ENCODE data around the gene IPCEF1. TPM values are rescaled to one million over a fixed set of nuclear protein-coding genes. Genes with fewer than 3 reads are reported as not detected.

The IPCEF1 gene
- total RNA-seq, 1 donor = 0.36 TPM

DNA sequence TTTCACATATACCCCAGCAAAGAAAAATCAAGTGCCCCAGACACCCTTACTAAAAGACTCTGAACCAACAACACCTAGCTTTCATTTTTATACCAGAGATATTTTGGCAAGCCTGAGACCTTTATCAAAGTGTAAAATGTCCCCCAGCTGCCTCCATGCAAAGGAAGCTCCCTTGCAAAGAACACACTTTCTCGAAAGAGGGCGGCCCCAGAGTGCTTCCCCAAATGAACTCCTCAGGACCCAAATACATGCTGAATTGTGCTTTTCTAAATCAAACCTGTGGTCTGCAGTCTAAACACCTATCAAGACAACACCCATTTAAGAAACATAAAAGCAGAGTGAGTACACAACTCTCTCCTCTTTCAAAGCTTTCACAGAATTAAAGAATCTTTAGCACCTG is 490 bp downstream of the IPCEF1 start:
- no peaks in the 10 kb centered on the region for H3K79me2 ChIP-seq (ENCODE audit: insufficient read depth, low read length)
- no peaks in the 10 kb centered on the region for H3K4me1 ChIP-seq (ENCODE audit: insufficient read depth, low read length)
- TF ChIP-seq, protein P1, sequence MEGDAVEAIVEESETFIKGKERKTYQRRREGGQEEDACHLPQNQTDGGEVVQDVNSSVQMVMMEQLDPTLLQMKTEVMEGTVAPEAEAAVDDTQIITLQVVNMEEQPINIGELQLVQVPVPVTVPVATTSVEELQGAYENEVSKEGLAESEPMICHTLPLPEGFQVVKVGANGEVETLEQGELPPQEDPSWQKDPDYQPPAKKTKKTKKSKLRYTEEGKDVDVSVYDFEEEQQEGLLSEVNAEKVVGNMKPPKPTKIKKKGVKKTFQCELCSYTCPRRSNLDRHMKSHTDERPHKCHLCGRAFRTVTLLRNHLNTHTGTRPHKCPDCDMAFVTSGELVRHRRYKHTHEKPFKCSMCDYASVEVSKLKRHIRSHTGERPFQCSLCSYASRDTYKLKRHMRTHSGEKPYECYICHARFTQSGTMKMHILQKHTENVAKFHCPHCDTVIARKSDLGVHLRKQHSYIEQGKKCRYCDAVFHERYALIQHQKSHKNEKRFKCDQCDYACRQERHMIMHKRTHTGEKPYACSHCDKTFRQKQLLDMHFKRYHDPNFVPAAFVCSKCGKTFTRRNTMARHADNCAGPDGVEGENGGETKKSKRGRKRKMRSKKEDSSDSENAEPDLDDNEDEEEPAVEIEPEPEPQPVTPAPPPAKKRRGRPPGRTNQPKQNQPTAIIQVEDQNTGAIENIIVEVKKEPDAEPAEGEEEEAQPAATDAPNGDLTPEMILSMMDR (IDR thresholded peaks at IDR 0.05; ENCODE audit: extremely low read depth, low read depth, low read length) = no peak
- no peaks in the 10 kb centered on the region for H4K20me1 ChIP-seq (ENCODE audit: insufficient read depth, low read length)
- DNase-seq (ENCODE audit: insufficient read length, low spot score, missing footprints) = no peak
- no peaks in the 10 kb centered on the region for H3K27me3 ChIP-seq (ENCODE audit: insufficient read depth, low read length)
- H3K27ac ChIP-seq (ENCODE audit: low read depth, low read length) = no peak overlapping the region
- no peak overlapping the region for H2AFZ ChIP-seq (ENCODE audit: low read length)
- no peak overlapping the region for H3K4me3 ChIP-seq (ENCODE audit: insufficient read depth, low read length)
- H3K36me3 ChIP-seq (ENCODE audit: insufficient read depth, low read length) = no peaks in the 10 kb centered on the region
- no peak overlapping the region for H3K4me2 ChIP-seq (ENCODE audit: insufficient read depth, low read length)
- no peaks in the 10 kb centered on the region for H3K9me3 ChIP-seq (ENCODE audit: low read depth, low read length)

DNA sequence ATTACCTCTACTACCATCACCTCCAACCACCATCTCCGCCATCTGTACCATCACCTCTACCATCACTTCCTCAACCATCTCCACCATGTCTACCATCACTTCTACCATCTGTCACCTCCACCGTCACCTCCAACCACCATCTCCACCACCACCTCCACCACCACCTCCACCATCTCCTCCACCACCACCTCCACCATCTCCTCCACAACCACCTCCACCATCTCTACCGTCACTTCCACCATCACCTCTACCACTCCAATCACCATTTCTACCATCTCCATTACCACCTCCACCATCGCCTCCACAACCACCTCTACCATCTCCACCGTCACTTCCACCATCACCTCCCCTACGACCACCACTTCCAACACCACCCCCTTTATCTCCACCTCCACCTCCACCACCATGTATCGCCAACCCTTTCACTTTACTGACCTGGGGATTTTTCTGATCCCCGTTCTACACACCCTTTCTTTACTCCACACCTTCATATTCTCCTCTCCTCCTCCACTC is 2.3 kb downstream of the IPCEF1 start:
- Histone ChIP-seq H2AFZ (ENCODE audit: low read length) (no peak overlapping the region), H3K4me1 (ENCODE audit: insufficient read depth, low read length) (no peaks in the 10 kb centered on the region), H3K4me3 (ENCODE audit: insufficient read depth, low read length) (no peak overlapping the region), H3K36me3 (ENCODE audit: insufficient read depth, low read length) (no peaks in the 10 kb centered on the region), H3K4me2 (ENCODE audit: insufficient read depth, low read length) (no peak overlapping the region), H3K27me3 (ENCODE audit: insufficient read depth, low read length) (no peaks in the 10 kb centered on the region), H3K79me2 (ENCODE audit: insufficient read depth, low read length) (no peaks in the 10 kb centered on the region), H4K20me1 (ENCODE audit: insufficient read depth, low read length) (no peaks in the 10 kb centered on the region), H3K9me3 (ENCODE audit: low read depth, low read length) (no peaks in the 10 kb centered on the region), H3K27ac (ENCODE audit: low read depth, low read length) (no peak overlapping the region)
- TF ChIP-seq, protein P1 (IDR thresholded peaks at IDR 0.05; ENCODE audit: extremely low read depth, low read depth, low read length) = no peak
- no peak for DNase-seq (ENCODE audit: insufficient read length, low spot score, missing footprints)

GRCh38 chr6:154353626-154354025 is 3.0 kb downstream of the IPCEF1 start:
- H3K4me3 ChIP-seq (ENCODE audit: insufficient read depth, low read length) = no peak overlapping the region
- no peak overlapping the region for H2AFZ ChIP-seq (ENCODE audit: low read length)
- no peak overlapping the region for H3K27ac ChIP-seq (ENCODE audit: low read depth, low read length)
- H3K4me1 ChIP-seq (ENCODE audit: insufficient read depth, low read length) = no peaks in the 10 kb centered on the region
- no peak overlapping the region for H3K4me2 ChIP-seq (ENCODE audit: insufficient read depth, low read length)
- H3K9me3 ChIP-seq (ENCODE audit: low read depth, low read length) = no peaks in the 10 kb centered on the region
- H3K36me3 ChIP-seq (ENCODE audit: insufficient read depth, low read length) = no peaks in the 10 kb centered on the region
- no peaks in the 10 kb centered on the region for H3K79me2 ChIP-seq (ENCODE audit: insufficient read depth, low read length)
- TF ChIP-seq, protein P1 (IDR thresholded peaks at IDR 0.05; ENCODE audit: extremely low read depth, low read depth, low read length) = no peak
- no peaks in the 10 kb centered on the region for H4K20me1 ChIP-seq (ENCODE audit: insufficient read depth, low read length)
- no peaks in the 10 kb centered on the region for H3K27me3 ChIP-seq (ENCODE audit: insufficient read depth, low read length)
- no peak for DNase-seq (ENCODE audit: insufficient read length, low spot score, missing footprints)

- no peaks in the 10 kb centered on the region for H3K9me3 ChIP-seq (ENCODE audit: low read depth, low read length)
- DNase-seq (ENCODE audit: insufficient read length, low spot score, missing footprints) = no peak
- H4K20me1 ChIP-seq (ENCODE audit: insufficient read depth, low read length) = no peaks in the 10 kb centered on the region
- H3K36me3 ChIP-seq (ENCODE audit: insufficient read depth, low read length) = no peaks in the 10 kb centered on the region
- H3K4me1 ChIP-seq (ENCODE audit: insufficient read depth, low read length) = no peaks in the 10 kb centered on the region
- H3K4me3 ChIP-seq (ENCODE audit: insufficient read depth, low read length) = no peak overlapping the region
- H2AFZ ChIP-seq (ENCODE audit: low read length) = no peak overlapping the region
- no peaks in the 10 kb centered on the region for H3K79me2 ChIP-seq (ENCODE audit: insufficient read depth, low read length)
- no peak overlapping the region for H3K27ac ChIP-seq (ENCODE audit: low read depth, low read length)
- TF ChIP-seq, protein P1 (IDR thresholded peaks at IDR 0.05; ENCODE audit: extremely low read depth, low read depth, low read length) = no peak
- H3K27me3 ChIP-seq (ENCODE audit: insufficient read depth, low read length) = no peaks in the 10 kb centered on the region
- H3K4me2 ChIP-seq (ENCODE audit: insufficient read depth, low read length) = no peak overlapping the region
These were observed 3.6 kb downstream of the IPCEF1 start for GRCh38 chr6:154352898-154353585.

Measured in osteoblast (primary cell).